K562 (cell line): ENCODE data around the gene TTC4. TPM values are rescaled to one million over a fixed set of nuclear protein-coding genes. Genes with fewer than 3 reads are reported as not detected.

ENCODE experiments used
- ATAC-seq: fragments of 200-7000 bp; cut with Tn5 transposase; 3 replicates; pipeline ENCODE4 v1.9.1; 2020; ENCODE audit warnings: moderate library complexity
- BruUV-seq: library from RNA; stranded (reverse); fragments of 400-500 nt; replicated peaks from 2 replicates; lab custom pipeline; 2021; lab: Mats Ljungman, UMichigan
- CTCF ChIA-PET: fragments of 300-600 bp; formaldehyde crosslinking; extraction: SDS; loops from one replicate; lab custom pipeline; 2021; ENCODE audit warnings: low intra/inter-chr PET ratio; lab: Yijun Ruan, JAX
- POLR2A ChIA-PET: fragments of 300-600, 350-650 bp; sonication (Branson Sonifier 250); formaldehyde crosslinking; extraction: SDS; loops from one replicate; lab custom pipeline; 2021; ENCODE audit warnings: antibody characterized with exemption, inconsistent platforms; lab: Yijun Ruan, JAX
- DNase-seq, 4 experiments: peaks; one replicate each; pipeline versions ENCODE4 v3.0.0 to v3.0.0-alpha.2; 2011 to 2018; ENCODE audit warnings: low spot score in 3 of 4, mixed read lengths in 3 of 4; ENCODE audit errors: extremely low read depth in 1 of 4
- FAIRE-seq: peaks from 2 replicates; lab custom pipeline; 2011; peaks lifted over from hg19 to GRCh38; lab: Jason Lieb, UNC
- H2AFZ ChIP-seq: 2 replicates; pipeline ENCODE4 v1.6.0; 2011; ENCODE audit warnings: low read depth, low read length, control low read depth, inconsistent platforms
- H3K27ac ChIP-seq: fragments of 200-600 bp; 3 replicates; pipeline ENCODE4 v1.8.0; 2011; ENCODE audit warnings: low read depth, mild to moderate bottlenecking, control low read depth, inconsistent platforms, low read length, moderate library complexity, mixed read lengths; ENCODE audit errors: extremely low read depth
- H3K27me3 ChIP-seq, 2 experiments: fragments of 300-600 bp in 1 of 2; 2 replicates in 1 of 2; 3 replicates in 1 of 2; pipeline versions ENCODE4 v1.6.0 to v1.8.0; 2011; ENCODE audit warnings: inconsistent platforms in 2 of 2, low read length in 2 of 2, mild to moderate bottlenecking in 1 of 2, mixed read lengths in 1 of 2, moderate library complexity in 1 of 2; ENCODE audit not compliant: control insufficient read depth in 2 of 2, insufficient read depth in 2 of 2
- H3K36me3 ChIP-seq: fragments of 300-600 bp; 3 replicates; pipeline ENCODE4 v1.8.0; 2011; ENCODE audit warnings: mild to moderate bottlenecking, low read length, inconsistent platforms; ENCODE audit not compliant: control insufficient read depth, insufficient read depth
- H3K4me1 ChIP-seq, 2 experiments: fragments of 200-600 bp in 1 of 2; replicated peaks in 1 of 2; 2 replicates in 1 of 2; 3 replicates in 1 of 2; pipeline versions ENCODE4 v1.5.1 to v1.8.0; 2011; ENCODE audit warnings: inconsistent platforms in 2 of 2, low read length in 2 of 2, mild to moderate bottlenecking in 1 of 2, mixed read lengths in 1 of 2, moderate library complexity in 1 of 2; ENCODE audit not compliant: control insufficient read depth in 2 of 2, insufficient read depth in 2 of 2
- H3K4me2 ChIP-seq: 2 replicates; pipeline ENCODE4 v1.6.1; 2011; ENCODE audit warnings: low read length, control low read depth, inconsistent platforms, mixed read lengths; ENCODE audit not compliant: insufficient read depth
- H3K4me3 ChIP-seq: fragments of 200-600 bp; sonication (generic), shearing (Covaris generic); 2 replicates; pipeline ENCODE4 v1.5.1; 2016; ENCODE audit warnings: control low read depth, inconsistent platforms
- H3K79me2 ChIP-seq: fragments of 200-600 bp; 3 replicates; pipeline ENCODE4 v1.8.0; 2011; ENCODE audit warnings: low read length, inconsistent platforms; ENCODE audit not compliant: control insufficient read depth, insufficient read depth
- H3K9ac ChIP-seq, 2 experiments: 2 replicates each; pipeline versions ENCODE4 v1.6.0 to v1.6.1; 2011; ENCODE audit warnings: low read depth in 2 of 2, low read length in 2 of 2, control low read depth in 1 of 2, inconsistent platforms in 1 of 2, mild to moderate bottlenecking in 1 of 2, mixed read lengths in 1 of 2; ENCODE audit not compliant: insufficient read depth in 1 of 2
- H3K9me1 ChIP-seq: one replicate; pipeline ENCODE4 v1.6.0; 2011; ENCODE audit warnings: inconsistent platforms, mild to moderate bottlenecking, low read length, moderate library complexity; ENCODE audit not compliant: control insufficient read depth, insufficient read depth
- H3K9me3 ChIP-seq: replicated peaks from 2 replicates; pipeline ENCODE4 v1.5.1; 2011; ENCODE audit warnings: low read depth, low read length, inconsistent platforms; ENCODE audit not compliant: control insufficient read depth, insufficient read depth
- H4K20me1 ChIP-seq: replicated peaks from 2 replicates; pipeline ENCODE4 v1.6.1; 2011; ENCODE audit warnings: low read length, inconsistent platforms, mixed read lengths; ENCODE audit not compliant: control insufficient read depth, insufficient read depth
- BHLHE40 ChIP-seq: IDR thresholded peaks from 2 replicates; pipeline ENCODE4 v1.6.1; 2011; ENCODE audit warnings: low read length, improper control_type of control experiment
- CBFA2T2 ChIP-seq: fragments of 450-650 bp; conservative IDR thresholded peaks from 2 replicates; pipeline ENCODE4 v1.6.1; 2017; ENCODE audit warnings: mild to moderate bottlenecking
- CHD2 ChIP-seq: IDR thresholded peaks from 2 replicates; pipeline ENCODE4 v1.6.1; 2011; ENCODE audit warnings: low read depth, low read length
- FOXK1 ChIP-seq: sonication (generic); formaldehyde crosslinking; IDR thresholded peaks from 2 replicates; pipeline ENCODE4 v1.8.0; 2022; ENCODE audit warnings: missing genetic modification reagents, mild to moderate bottlenecking, borderline replicate concordance
- JUNB ChIP-seq: fragments of 450-650 bp; formaldehyde crosslinking; conservative IDR thresholded peaks from 2 replicates; pipeline ENCODE4 v1.4.0; 2020; ENCODE audit warnings: mild to moderate bottlenecking
- NFYB ChIP-seq: IDR thresholded peaks from 2 replicates; pipeline ENCODE4 v1.6.1; 2011; ENCODE audit warnings: mild to moderate bottlenecking, moderate library complexity; ENCODE audit not compliant: insufficient read length; ENCODE audit errors: extremely low read depth
- POLR2A ChIP-seq: fragments of 450-650 bp; conservative IDR thresholded peaks from 2 replicates; pipeline ENCODE4 v1.6.1; 2016
- SP2 ChIP-seq: IDR thresholded peaks from 2 replicates; pipeline ENCODE4 v1.6.1; 2011; ENCODE audit warnings: mild to moderate bottlenecking, low read depth, low read length, moderate library complexity; ENCODE audit not compliant: poor library complexity, severe bottlenecking; ENCODE audit errors: extremely low read depth
- TGIF2 ChIP-seq: sonication (generic); formaldehyde crosslinking; IDR thresholded peaks from 2 replicates; pipeline ENCODE4 v1.8.1; 2022; ENCODE audit warnings: mild to moderate bottlenecking, missing genetic modification reagents, moderate library complexity
- TOE1 ChIP-seq, 2 experiments: fragments of 450-650 bp in 1 of 2; sonication (generic) in 1 of 2; formaldehyde crosslinking in 1 of 2; IDR thresholded peaks; 2 replicates each; pipeline versions ENCODE4 v1.7.1 to v1.8.0; 2016 to 2022; ENCODE audit warnings: borderline replicate concordance in 2 of 2, mild to moderate bottlenecking in 2 of 2, antibody characterized with exemption in 1 of 2, inconsistent platforms in 1 of 2, low read depth in 1 of 2, missing genetic modification reagents in 1 of 2, moderate library complexity in 1 of 2
- ZC3H11A ChIP-seq: IDR thresholded peaks from 2 replicates; pipeline ENCODE4 v1.6.1; 2012; ENCODE audit warnings: low read depth, low read length, improper control_type of control experiment
- WGBS: fragments of 100-300 bp; shearing (Covaris generic); methylation state at CpG from one replicate; pipeline ENCODE4 v1.1.6; 2016; ENCODE audit warnings: low coverage, mixed read lengths; ENCODE audit not compliant: insufficient coverage; ENCODE audit errors: missing lambda C conversion rate; 5-methylcytosine and 5-hydroxymethylcytosine counted together
- in situ Hi-C: fragments of 300-500 bp; cut with MboI; formaldehyde crosslinking; loops from 4 replicates; pipeline ENCODE4 v1.15.0; 2018; ENCODE audit warnings: inconsistent platforms, mixed read lengths
- intact Hi-C: fragments of 100-400 bp; cut with micrococcal nuclease; formaldehyde crosslinking; loops from 2 replicates; pipeline ENCODE4 v1.14.2; 2022
- polyA plus RNA-seq, 8 experiments: library from polyadenylated mRNA; depleted of rRNA in 4 of 8; stranded (reverse) in 5 of 8; unstranded in 3 of 8; fragments of >200 nt; fragmentation: Nextera tagmentation in 2 of 8; fragmentation: Illumina TruSeq in 1 of 8; extraction: Ambion mirVana in 2 of 8; extraction: Trizol in 1 of 8; gene quantifications; 2 replicates each; pipeline versions ENCODE4 v1.2.1 to v1.2.3, GENCODE V29; 2011 to 2014; ENCODE audit warnings: inconsistent platforms in 1 of 8, missing spikeins in 1 of 8
- total RNA-seq, 7 experiments: library from RNA; depleted of rRNA in 6 of 7; stranded (reverse); fragments of >200 nt in 6 of 7; fragmentation: Illumina TruSeq in 2 of 7; extraction: Trizol in 2 of 7; gene quantifications; 2 replicates each; pipeline versions ENCODE4 v1.2.1 to v1.2.3, GENCODE V29; 2011 to 2021; ENCODE audit warnings: low replicate concordance in 1 of 7
- TF ChIP-seq, protein P1 (sequence below), 2 experiments: IDR thresholded peaks; 2 replicates each; pipeline ENCODE4 v1.6.1; 2011; ENCODE audit warnings: borderline replicate concordance in 1 of 2, control low read depth in 1 of 2, low read depth in 1 of 2, low read length in 1 of 2, mild to moderate bottlenecking in 1 of 2, mixed read lengths in 1 of 2, moderate library complexity in 1 of 2; ENCODE audit not compliant: insufficient read depth in 1 of 2, insufficient read length in 1 of 2, poor library complexity in 1 of 2, severe bottlenecking in 1 of 2; ENCODE audit errors: extremely low read depth in 1 of 2
- TF ChIP-seq, protein P2 (sequence below): sonication (generic); formaldehyde crosslinking; IDR thresholded peaks from 2 replicates; pipeline ENCODE4 v1.9.0; 2022; ENCODE audit warnings: mild to moderate bottlenecking, missing genetic modification reagents

The TTC4 gene
- total and polyA plus RNA-seq, 9 of the 15 experiments (the other 6 are each of a cell fraction or from before 2014, with no cell fraction given), result 36.3 to 111 (median 54.1) TPM

DNA sequence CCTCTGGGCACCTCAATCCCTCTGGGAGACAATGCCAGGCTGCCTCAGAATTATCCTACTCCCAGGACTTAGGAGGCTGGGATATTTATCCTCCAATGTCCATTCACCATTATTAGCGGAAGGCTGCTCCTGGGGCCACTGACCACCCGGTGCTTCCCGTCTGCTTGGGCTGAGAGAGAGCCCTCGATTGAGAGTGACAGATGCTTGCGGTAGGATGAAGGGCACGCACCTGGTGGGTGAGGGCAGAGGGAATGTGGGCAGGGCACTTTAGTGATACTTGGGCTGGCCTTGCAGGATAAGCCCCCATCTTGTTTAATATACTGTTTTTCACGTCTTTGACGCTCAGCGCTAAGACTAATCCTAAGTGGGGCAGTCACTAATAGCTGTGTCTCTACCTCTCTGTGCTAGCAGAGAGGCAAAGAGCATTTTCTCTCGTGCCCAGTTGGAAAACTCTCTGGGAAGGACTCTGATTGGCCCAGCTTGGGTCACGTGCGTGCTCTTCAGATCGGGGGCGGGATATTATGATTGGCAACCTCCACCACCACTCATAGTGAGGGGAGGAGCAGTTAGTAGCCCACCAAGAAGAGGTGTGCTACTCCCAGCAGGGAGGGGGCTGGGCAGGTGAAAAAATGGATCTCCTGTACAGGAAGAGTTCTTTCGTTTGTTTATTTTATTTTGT is 59.3 kb downstream of the TTC4 start:
- DNase-seq (peak; percentile 74 to 94 (median 90)), ATAC-seq (peak; percentile 97), FAIRE-seq (peak; percentile 78)
- in situ Hi-C loops (no loop called here), intact Hi-C loops (no loop called here)
- peak overlapping the region; percentile 49 for H3K4me2 ChIP-seq
- CTCF ChIA-PET, result no interaction called here
- H3K27me3 ChIP-seq, result peaks cover 5 to 12% of the 10 kb centered on the region in 2 experiments; a peak in 2 of 5 replicates
- no TSS peak for BruUV-seq
- no peak overlapping the region for H3K9ac ChIP-seq
- no peaks in the 10 kb centered on the region for H3K9me1 ChIP-seq
- H2AFZ ChIP-seq, result peak overlapping the region; percentile 86
- H3K4me1 ChIP-seq, result peaks cover 0 to 5% of the 10 kb centered on the region in 2 experiments; a peak in 3 of 5 replicates
- no peak overlapping the region for H3K4me3 ChIP-seq
- WGBS, result 21% methylated on average over 15 of the region's 15 CpGs
- no peaks in the 10 kb centered on the region for H4K20me1 ChIP-seq
- H3K9me3 ChIP-seq, result no peaks in the 10 kb centered on the region; the same call in 1 of the 2 replicates
- POLR2A ChIA-PET, result no interaction called here
- no peaks in the 10 kb centered on the region for H3K79me2 ChIP-seq
- no peak overlapping the region for H3K27ac ChIP-seq
- no peaks in the 10 kb centered on the region for H3K36me3 ChIP-seq
- TF ChIP-seq, protein P1, sequence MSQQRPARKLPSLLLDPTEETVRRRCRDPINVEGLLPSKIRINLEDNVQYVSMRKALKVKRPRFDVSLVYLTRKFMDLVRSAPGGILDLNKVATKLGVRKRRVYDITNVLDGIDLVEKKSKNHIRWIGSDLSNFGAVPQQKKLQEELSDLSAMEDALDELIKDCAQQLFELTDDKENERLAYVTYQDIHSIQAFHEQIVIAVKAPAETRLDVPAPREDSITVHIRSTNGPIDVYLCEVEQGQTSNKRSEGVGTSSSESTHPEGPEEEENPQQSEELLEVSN (IDR thresholded peaks at IDR 0.05; ENCODE audit: borderline replicate concordance in 1 of 2, extremely low read depth in 1 of 2, insufficient read depth in 1 of 2, insufficient read length in 1 of 2, low read depth in 1 of 2, low read length in 1 of 2, poor library complexity in 1 of 2, severe bottlenecking in 1 of 2), result peak in 1 of 2 experiments; percentile 22
- TF ChIP-seq ZC3H11A (no peak), SP2 (peak; percentile 59), CBFA2T2 (peak; percentile 55), CHD2 (peak; percentile 57), TOE1 (IDR thresholded peaks at IDR 0.05; ENCODE audit: borderline replicate concordance) (peak; percentile 85), TOE1 (CRISPR knock-in tag; IDR thresholded peaks at IDR 0.05; ENCODE audit: borderline replicate concordance, low read depth) (no peak), TGIF2 (no peak), JUNB (CRISPR knock-in tag) (no peak), BHLHE40 (peak; percentile 79), FOXK1 (CRISPR knock-in tag) (no peak), POLR2A (no peak), NFYB (peak; percentile 93)
- TF ChIP-seq, protein P2, sequence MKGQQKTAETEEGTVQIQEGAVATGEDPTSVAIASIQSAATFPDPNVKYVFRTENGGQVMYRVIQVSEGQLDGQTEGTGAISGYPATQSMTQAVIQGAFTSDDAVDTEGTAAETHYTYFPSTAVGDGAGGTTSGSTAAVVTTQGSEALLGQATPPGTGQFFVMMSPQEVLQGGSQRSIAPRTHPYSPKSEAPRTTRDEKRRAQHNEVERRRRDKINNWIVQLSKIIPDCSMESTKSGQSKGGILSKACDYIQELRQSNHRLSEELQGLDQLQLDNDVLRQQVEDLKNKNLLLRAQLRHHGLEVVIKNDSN (CRISPR knock-in tag), result peak; percentile 94
